Neural progenitor cell (in vitro differentiated cells): Measurements from ENCODE around the gene PXDC1. TPM values are rescaled to one million over a fixed set of nuclear protein-coding genes. Genes with fewer than 3 reads are reported as not detected.

Source experiments
- DNase-seq: peaks from one replicate; pipeline ENCODE4 v3.0.0-alpha.2; 2016; ENCODE audit warnings: low spot score
- H2AFZ ChIP-seq: fragments of 200-600 bp; sonication (generic); replicated peaks from 2 replicates; pipeline ENCODE4 v1.6.1; 2016; ENCODE audit warnings: antibody characterized with exemption
- H3F3A ChIP-seq: fragments of 200-600 bp; sonication (generic); 2 replicates; pipeline ENCODE4 v1.6.1; 2016; ENCODE audit warnings: antibody characterized with exemption, low read depth
- H3K27ac ChIP-seq: fragments of 200-600 bp; sonication (generic); 2 replicates; pipeline ENCODE4 v1.5.1; 2016; ENCODE audit warnings: mild to moderate bottlenecking
- H3K27me3 ChIP-seq: fragments of 200-600 bp; sonication (generic); 2 replicates; pipeline ENCODE4 v1.6.1; 2016; ENCODE audit warnings: mild to moderate bottlenecking, moderate library complexity
- H3K36me3 ChIP-seq: fragments of 200-600 bp; sonication (generic); 2 replicates; pipeline ENCODE4 v1.5.1; 2016
- H3K4me1 ChIP-seq: fragments of 200-600 bp; sonication (generic); 2 replicates; pipeline ENCODE4 v1.6.1; 2016; ENCODE audit warnings: mixed run types
- H3K4me2 ChIP-seq: fragments of 200-600 bp; sonication (generic); 2 replicates; pipeline ENCODE4 v1.6.1; 2016
- H3K4me3 ChIP-seq: fragments of 200-600 bp; sonication (generic); 2 replicates; pipeline ENCODE4 v1.5.1; 2016
- H3K79me2 ChIP-seq: fragments of 200-600 bp; sonication (generic); 2 replicates; pipeline ENCODE4 v1.6.1; 2016; ENCODE audit warnings: low read depth
- H3K9ac ChIP-seq: fragments of 200-600 bp; sonication (generic); 2 replicates; pipeline ENCODE4 v1.6.1; 2016
- H3K9me3 ChIP-seq: fragments of 200-600 bp; sonication (generic); 2 replicates; pipeline ENCODE4 v1.5.1; 2016; ENCODE audit warnings: low read depth
- H4K20me1 ChIP-seq: fragments of 200-600 bp; sonication (generic); 2 replicates; pipeline ENCODE4 v1.6.1; 2016; ENCODE audit warnings: low read depth
- H3K27ac Mint-ChIP-seq: 3 replicates; pipeline ENCODE4 v1.8.0; 2021; ENCODE audit warnings: mixed read lengths
- H3K27me3 Mint-ChIP-seq: 2 replicates; pipeline ENCODE4 v1.8.0; 2022; ENCODE audit warnings: low read depth, mild to moderate bottlenecking, inconsistent platforms, moderate library complexity, mixed read lengths; ENCODE audit not compliant: insufficient read depth
- H3K36me3 Mint-ChIP-seq: 3 replicates; pipeline ENCODE4 v1.8.0; 2021; ENCODE audit warnings: mixed read lengths
- H3K4me1 Mint-ChIP-seq: 3 replicates; pipeline ENCODE4 v1.8.0; 2021; ENCODE audit warnings: mixed read lengths
- H3K4me3 Mint-ChIP-seq: 3 replicates; pipeline ENCODE4 v1.8.0; 2021; ENCODE audit warnings: mild to moderate bottlenecking, moderate library complexity, mixed read lengths
- H3K9me3 Mint-ChIP-seq: 3 replicates; pipeline ENCODE4 v1.8.0; 2020; ENCODE audit warnings: mixed read lengths
- CTCF ChIP-seq: fragments of 200-600 bp; sonication (generic); IDR thresholded peaks from 2 replicates; pipeline ENCODE4 v1.5.1; 2017; ENCODE audit warnings: antibody characterized with exemption, mild to moderate bottlenecking
- EZH2 ChIP-seq: fragments of 200-600 bp; sonication (generic); IDR thresholded peaks from 2 replicates; pipeline ENCODE4 v1.6.1; 2017; ENCODE audit warnings: antibody characterized with exemption, mild to moderate bottlenecking, moderate library complexity
- EZH2phosphoT487 ChIP-seq: fragments of 200-600 bp; sonication (generic); IDR thresholded peaks from 2 replicates; pipeline ENCODE4 v1.6.1; 2017; ENCODE audit warnings: antibody characterized with exemption
- total RNA-seq: library from RNA; depleted of rRNA; stranded (reverse); fragments of >200 nt; gene quantifications from 2 replicates; pipeline ENCODE4 v1.2.3, GENCODE V29; 2015; ENCODE audit warnings: low replicate concordance

PXDC1 gene
- total RNA-seq, 1 donor from 2014 or later = 2.0 TPM

GRCh38 chr6:3739311-3739897 is 12.1 kb downstream of the PXDC1 start:
- no peak overlapping the region for H2AFZ ChIP-seq
- no peaks in the 10 kb centered on the region for H3F3A ChIP-seq
- no peak for DNase-seq
- H3K79me2 ChIP-seq = no peaks in the 10 kb centered on the region
- H3K9ac ChIP-seq = no peak overlapping the region
- H4K20me1 ChIP-seq = no peaks in the 10 kb centered on the region
- Mint-ChIP-seq H3K36me3 (peaks cover 31% of the 10 kb centered on the region), H3K4me1 (peaks cover 23% of the 10 kb centered on the region), H3K27ac (no peak overlapping the region), H3K27me3 (peaks cover 5% of the 10 kb centered on the region), H3K9me3 (peaks cover 14% of the 10 kb centered on the region), H3K4me3 (no peak overlapping the region)
- peaks cover 20% of the 10 kb centered on the region for H3K27me3 ChIP-seq
- H3K4me2 ChIP-seq = no peak overlapping the region
- no peak overlapping the region for H3K27ac ChIP-seq
- H3K36me3 ChIP-seq = no peaks in the 10 kb centered on the region
- H3K4me1 ChIP-seq = no peaks in the 10 kb centered on the region
- TF ChIP-seq CTCF (no peak), EZH2 (no peak), EZH2phosphoT487 (no peak)
- no peak overlapping the region for H3K4me3 ChIP-seq
- H3K9me3 ChIP-seq = peaks cover 4% of the 10 kb centered on the region

DNA sequence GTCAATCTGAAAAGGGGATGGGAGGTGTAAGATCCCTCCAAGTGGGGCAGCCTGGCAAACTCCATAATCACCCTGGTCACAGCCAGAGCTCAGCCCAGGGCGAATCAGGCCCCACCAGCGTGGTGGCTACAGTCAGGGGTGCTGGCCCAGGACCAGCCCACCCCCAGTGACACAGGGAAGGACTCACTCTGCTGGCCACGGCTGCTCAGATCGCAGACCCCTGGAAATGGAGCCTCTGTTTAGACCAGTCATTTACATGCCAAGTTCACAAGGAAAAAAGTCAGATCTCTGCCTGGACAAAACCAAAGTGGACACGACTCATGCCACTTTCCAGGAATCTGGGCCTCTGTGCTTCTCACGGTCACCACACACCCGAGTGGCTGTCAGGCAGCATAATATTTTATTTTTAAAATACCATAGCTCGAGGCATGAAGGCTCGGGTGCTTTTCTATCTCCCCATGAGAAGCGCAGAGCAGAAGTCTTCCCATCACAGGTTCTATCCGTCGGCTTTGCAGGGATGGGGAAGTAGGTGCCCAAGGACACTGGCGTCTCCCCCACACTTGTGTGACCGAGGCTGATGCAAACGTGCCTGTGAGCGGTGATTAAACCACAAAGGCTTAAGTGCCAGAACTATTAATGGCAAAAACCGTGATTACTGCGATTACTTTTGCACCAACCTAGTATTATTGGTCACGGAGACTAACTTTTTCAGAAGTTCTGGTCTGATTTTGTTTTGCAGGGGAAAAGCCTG is 13.0 kb downstream of the PXDC1 start:
- Histone ChIP-seq H3F3A (no peaks in the 10 kb centered on the region), H3K4me3 (no peak overlapping the region), H3K27ac (no peak overlapping the region), H3K27me3 (peaks cover 20% of the 10 kb centered on the region), H3K36me3 (no peaks in the 10 kb centered on the region), H3K79me2 (no peaks in the 10 kb centered on the region), H3K4me1 (no peaks in the 10 kb centered on the region), H2AFZ (no peak overlapping the region), H3K9me3 (peaks cover 4% of the 10 kb centered on the region), H3K4me2 (no peak overlapping the region), H4K20me1 (no peaks in the 10 kb centered on the region), H3K9ac (no peak overlapping the region)
- H3K4me1 Mint-ChIP-seq = peaks cover 17% of the 10 kb centered on the region
- H3K27ac Mint-ChIP-seq = no peak overlapping the region
- peaks cover 5% of the 10 kb centered on the region for H3K27me3 Mint-ChIP-seq
- no peak overlapping the region for H3K4me3 Mint-ChIP-seq
- H3K9me3 Mint-ChIP-seq = peaks cover 14% of the 10 kb centered on the region
- TF ChIP-seq EZH2phosphoT487 = no peak
- TF ChIP-seq EZH2 = no peak
- H3K36me3 Mint-ChIP-seq = peaks cover 34% of the 10 kb centered on the region
- DNase-seq = no peak

DNA sequence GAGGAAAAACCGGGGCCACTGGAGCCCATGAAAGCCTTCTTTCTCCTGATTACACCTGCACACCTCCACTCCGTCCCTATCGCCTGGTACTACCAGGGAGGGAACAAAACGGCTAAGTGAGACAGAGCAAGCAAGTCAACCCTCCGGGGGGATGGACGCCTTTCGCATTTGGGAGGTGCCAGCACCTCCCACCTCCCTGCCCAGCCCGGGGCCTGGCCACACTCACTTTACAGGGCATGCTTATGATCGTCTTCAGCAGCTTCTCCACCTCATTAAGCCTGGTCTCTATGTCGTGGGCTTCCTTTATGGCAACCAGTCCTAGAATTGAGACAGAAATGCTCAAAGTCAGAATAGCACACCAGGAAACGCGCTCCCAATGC is 13.7 kb downstream of the PXDC1 start:
- peaks cover 14% of the 10 kb centered on the region for H3K9me3 Mint-ChIP-seq
- no peak overlapping the region for H3K4me2 ChIP-seq
- DNase-seq = no peak
- peaks cover 34% of the 10 kb centered on the region for H3K36me3 Mint-ChIP-seq
- H3K4me3 ChIP-seq = no peak overlapping the region
- no peak overlapping the region for H3K9ac ChIP-seq
- H3K27me3 Mint-ChIP-seq = peaks cover 5% of the 10 kb centered on the region
- H3K27me3 ChIP-seq = peaks cover 20% of the 10 kb centered on the region
- no peak overlapping the region for H2AFZ ChIP-seq
- H3K36me3 ChIP-seq = no peaks in the 10 kb centered on the region
- H3K9me3 ChIP-seq = peaks cover 4% of the 10 kb centered on the region
- no peaks in the 10 kb centered on the region for H4K20me1 ChIP-seq
- peaks cover 12% of the 10 kb centered on the region for H3K4me1 Mint-ChIP-seq
- H3F3A ChIP-seq = no peaks in the 10 kb centered on the region
- no peaks in the 10 kb centered on the region for H3K79me2 ChIP-seq
- H3K27ac ChIP-seq = no peak overlapping the region
- H3K27ac Mint-ChIP-seq = no peak overlapping the region
- no peak for TF ChIP-seq CTCF
- TF ChIP-seq EZH2phosphoT487 = no peak
- TF ChIP-seq EZH2 = no peak
- no peak overlapping the region for H3K4me3 Mint-ChIP-seq
- no peaks in the 10 kb centered on the region for H3K4me1 ChIP-seq
